ENCODE data around the gene EXOC3.
"Not testable (repeated sequence)": the region's sequence is repeated elsewhere in the genome, so short reads cannot be mapped to it uniquely, and the experiment has no call there.

EXOC3 gene

GRCh38 chr5:507986-508575 lies 65.1 kb downstream of the EXOC3 start:
- DNase-seq = not testable (repeated sequence)

- DNase-seq = no peak
Measured at GRCh38 chr5:509611-510185, 66.7 kb downstream of the EXOC3 start.

GRCh38 chr5:510521-510920 lies 67.5 kb downstream of the EXOC3 start:
- DNase-seq = no peak

DNA sequence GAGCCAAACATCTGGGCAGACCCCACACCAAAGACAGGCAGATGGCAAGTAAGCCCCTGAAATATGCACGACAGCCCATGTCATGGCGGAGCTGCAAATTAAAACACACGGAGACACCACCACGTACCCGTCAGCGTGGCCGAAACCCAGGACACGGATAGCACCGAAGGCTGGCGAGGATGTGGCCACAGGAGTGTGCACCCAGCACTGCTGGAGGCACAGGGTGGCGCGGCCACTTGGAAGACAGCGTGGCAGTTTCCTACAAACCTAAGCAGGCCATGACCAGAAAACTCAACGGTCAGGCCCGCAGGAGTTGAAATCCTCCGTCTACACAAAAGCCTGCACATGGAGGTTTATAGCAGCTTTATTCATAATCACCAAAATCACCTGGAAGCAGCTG lies 68.5 kb downstream of the EXOC3 start:
- no peak for DNase-seq

- no peak for DNase-seq
Measured at GRCh38 chr5:513216-514100, 70.5 kb downstream of the EXOC3 start.

DNA sequence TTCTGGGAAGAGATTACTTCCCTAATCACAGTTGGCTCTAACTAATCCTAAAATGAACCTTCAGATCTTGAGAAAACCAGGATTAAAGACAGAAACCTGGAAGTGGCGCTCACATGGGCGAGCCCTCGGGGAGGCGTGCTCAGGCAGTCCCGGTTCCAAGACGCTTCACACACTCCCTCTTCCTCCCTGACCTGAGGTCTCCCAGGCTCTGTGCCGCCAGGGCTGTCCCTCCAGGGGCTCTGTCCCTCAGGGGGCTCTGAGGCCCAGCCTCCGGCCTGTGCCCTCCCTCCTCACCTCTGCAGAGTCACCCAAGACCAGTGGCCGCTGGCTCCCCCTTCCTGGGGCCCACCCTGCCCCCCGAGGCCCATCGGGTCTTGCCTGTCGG lies 71.1 kb downstream of the EXOC3 start:
- no peak for DNase-seq

DNA sequence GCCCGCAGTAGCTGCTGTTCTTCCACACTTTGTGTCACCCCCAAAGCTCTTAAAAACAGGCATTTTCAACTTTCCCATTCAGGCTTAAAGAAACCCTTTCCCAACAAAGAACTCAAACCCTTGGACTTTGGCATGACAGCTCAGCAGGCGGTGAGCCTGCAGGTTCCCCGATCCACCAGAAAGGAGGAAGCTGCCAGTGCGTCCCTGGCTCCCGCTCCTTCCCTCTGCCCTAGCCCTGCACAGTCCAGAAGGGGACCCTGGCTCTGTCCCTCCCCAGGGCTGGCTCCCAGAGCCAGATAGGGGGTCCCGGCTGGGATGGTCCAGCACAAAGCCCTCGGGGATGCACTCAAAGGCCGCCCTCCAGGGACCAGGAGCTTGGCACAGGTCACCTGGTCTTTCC lies 71.7 kb downstream of the EXOC3 start:
- DNase-seq = no peak

DNA sequence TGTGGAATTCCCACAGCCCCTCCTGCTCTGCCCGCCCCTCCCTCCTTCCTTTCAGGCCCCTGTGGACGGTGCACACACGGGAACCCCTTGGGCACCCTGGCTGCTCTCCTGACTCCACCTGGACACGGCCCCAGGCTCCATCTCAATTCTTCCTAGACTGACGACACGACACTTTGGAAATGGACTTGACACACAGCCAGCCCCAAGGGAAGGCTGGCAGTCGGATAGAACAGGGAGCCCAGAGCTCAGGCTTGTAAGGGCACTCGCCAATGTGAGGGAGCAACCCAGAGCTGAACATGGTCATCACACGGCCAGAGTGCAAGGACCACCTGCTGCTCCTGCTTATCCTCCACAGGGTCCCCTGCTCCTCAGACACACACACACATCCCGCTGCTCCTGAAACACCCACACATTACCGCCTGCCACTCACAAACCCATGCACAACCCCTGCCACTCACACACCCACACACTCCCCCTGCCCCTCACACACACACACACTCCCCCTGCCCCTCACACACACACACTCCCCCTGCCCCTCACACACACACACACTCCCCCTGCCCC lies 72.4 kb downstream of the EXOC3 start:
- DNase-seq = no peak

GRCh38 chr5:516338-516925 lies 73.5 kb downstream of the EXOC3 start:
- no peak for DNase-seq

All from activated naive CD4-positive, alpha-beta T cell treated with Interleukin-2 at 50 U/mL for 16 hours (primary cell).